ENCODE results near the gene AQP2. TPM values are rescaled to one million over a fixed set of nuclear protein-coding genes. Genes with fewer than 3 reads are reported as not detected.
A peak's percentile ranks its signal among the peaks of the same experiment; 100 is the strongest.

AQP2 gene
- polyA plus RNA-seq, 2 donors: not detected

DNA sequence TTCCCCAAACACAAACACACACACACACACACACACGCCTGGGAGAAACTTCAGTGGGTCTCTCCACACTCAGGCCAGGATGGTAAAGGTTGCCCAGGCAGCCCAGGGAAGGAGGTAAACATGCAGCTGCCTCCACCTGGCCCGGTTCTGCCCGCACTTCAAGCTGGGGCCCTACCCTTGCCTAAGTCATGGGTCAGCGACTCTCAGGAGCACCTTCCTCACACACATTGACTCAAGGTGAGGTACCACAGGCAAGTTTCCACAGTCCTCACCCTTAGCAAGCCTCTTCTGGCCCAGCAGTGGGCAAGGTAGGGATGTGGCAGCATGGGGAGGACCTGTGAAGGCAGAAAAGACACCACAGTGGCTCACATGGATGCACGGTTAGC, 32.8 kb upstream of the AQP2 start:
- Histone ChIP-seq H3K4me1 (ENCODE audit: control insufficient read depth in 2 of 2, insufficient read depth in 2 of 2, low read length in 1 of 2) (peaks cover 2 to 24% of the 10 kb centered on the region in 2 donors), H3K9me3 (ENCODE audit: control insufficient read depth in 2 of 2, insufficient read depth in 1 of 2, low read depth in 1 of 2, low read length in 1 of 2) (no peaks in the 10 kb centered on the region), H3K27ac (ENCODE audit: low read depth in 2 of 2, low read length in 1 of 2) (peak overlapping the region; percentile 74 to 84), H3K36me3 (ENCODE audit: control insufficient read depth in 2 of 2, insufficient read depth in 2 of 2, low read length in 1 of 2) (no peaks in the 10 kb centered on the region), H3K27me3 (ENCODE audit: control insufficient read depth in 1 of 2, insufficient read depth in 2 of 2, low read length in 2 of 2) (no peaks in the 10 kb centered on the region), H3K4me3 (ENCODE audit: low read depth in 1 of 2, low read length in 2 of 2) (no peak overlapping the region)
- 61 to 71% methylated on average over 5 of the region's 5 CpGs for WGBS, 2 donors

DNA sequence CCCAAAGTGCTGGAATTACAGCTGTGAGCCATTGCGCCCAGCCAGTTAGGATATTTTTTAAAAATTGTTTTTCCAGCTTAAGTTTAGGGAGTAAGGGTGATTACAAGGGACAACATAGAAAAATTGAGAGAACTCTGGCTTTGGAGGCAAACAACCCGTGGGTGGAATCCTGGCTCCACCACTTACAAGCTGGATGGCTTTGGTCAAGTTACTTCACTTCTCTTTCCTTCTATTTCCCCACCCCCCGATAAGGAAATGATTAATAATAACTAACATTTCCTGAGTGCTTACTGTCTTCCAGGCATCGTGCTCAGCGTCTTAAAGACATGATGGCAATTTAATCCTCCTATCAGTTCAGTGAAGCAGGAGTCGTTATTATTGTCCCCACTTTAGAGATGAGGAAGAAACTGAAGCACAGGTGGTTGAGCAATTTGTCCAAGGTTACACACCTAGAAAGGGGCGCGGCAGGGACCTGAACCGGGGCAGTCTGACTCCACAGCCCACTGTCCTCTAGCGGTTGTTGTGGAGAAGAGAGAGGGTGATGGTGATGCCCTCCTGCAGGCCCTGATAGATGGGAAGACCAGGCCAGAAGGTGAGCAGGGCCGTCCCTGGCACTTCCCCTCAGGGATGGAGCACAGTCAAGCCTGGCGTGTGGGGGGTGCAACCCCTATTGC, 30.2 kb upstream of the AQP2 start:
- H3K4me3 ChIP-seq (ENCODE audit: low read depth in 1 of 2, low read length in 2 of 2): no peak overlapping the region
- no peaks in the 10 kb centered on the region for H3K36me3 ChIP-seq (ENCODE audit: control insufficient read depth in 2 of 2, insufficient read depth in 2 of 2, low read length in 1 of 2)
- peak overlapping the region in 1 of 2 donors; percentile 50 for H3K27ac ChIP-seq (ENCODE audit: low read depth in 2 of 2, low read length in 1 of 2)
- no peaks in the 10 kb centered on the region for H3K27me3 ChIP-seq (ENCODE audit: control insufficient read depth in 1 of 2, insufficient read depth in 2 of 2, low read length in 2 of 2)
- peaks cover 5 to 23% of the 10 kb centered on the region in 2 donors for H3K4me1 ChIP-seq (ENCODE audit: control insufficient read depth in 2 of 2, insufficient read depth in 2 of 2, low read length in 1 of 2)
- H3K9me3 ChIP-seq (ENCODE audit: control insufficient read depth in 2 of 2, insufficient read depth in 1 of 2, low read depth in 1 of 2, low read length in 1 of 2): no peaks in the 10 kb centered on the region
- 59% methylated on average over 12 of the region's 12 CpGs for WGBS, 2 donors

- H3K27ac ChIP-seq (ENCODE audit: low read depth in 2 of 2, low read length in 1 of 2): no peak overlapping the region
- H3K36me3 ChIP-seq (ENCODE audit: control insufficient read depth in 2 of 2, insufficient read depth in 2 of 2, low read length in 1 of 2): no peaks in the 10 kb centered on the region
- no peaks in the 10 kb centered on the region for H3K27me3 ChIP-seq (ENCODE audit: control insufficient read depth in 1 of 2, insufficient read depth in 2 of 2, low read length in 2 of 2)
- no peaks in the 10 kb centered on the region for H3K9me3 ChIP-seq (ENCODE audit: control insufficient read depth in 2 of 2, insufficient read depth in 1 of 2, low read depth in 1 of 2, low read length in 1 of 2)
- H3K4me1 ChIP-seq (ENCODE audit: control insufficient read depth in 2 of 2, insufficient read depth in 2 of 2, low read length in 1 of 2): peaks cover 5 to 23% of the 10 kb centered on the region in 2 donors
- no peak overlapping the region for H3K4me3 ChIP-seq (ENCODE audit: low read depth in 1 of 2, low read length in 2 of 2)
- WGBS, 2 donors: 73 to 74% methylated on average over 3 of the region's 3 CpGs
Measured at GRCh38 chr12:49920915-49921286, 29.6 kb upstream of the AQP2 start.

DNA sequence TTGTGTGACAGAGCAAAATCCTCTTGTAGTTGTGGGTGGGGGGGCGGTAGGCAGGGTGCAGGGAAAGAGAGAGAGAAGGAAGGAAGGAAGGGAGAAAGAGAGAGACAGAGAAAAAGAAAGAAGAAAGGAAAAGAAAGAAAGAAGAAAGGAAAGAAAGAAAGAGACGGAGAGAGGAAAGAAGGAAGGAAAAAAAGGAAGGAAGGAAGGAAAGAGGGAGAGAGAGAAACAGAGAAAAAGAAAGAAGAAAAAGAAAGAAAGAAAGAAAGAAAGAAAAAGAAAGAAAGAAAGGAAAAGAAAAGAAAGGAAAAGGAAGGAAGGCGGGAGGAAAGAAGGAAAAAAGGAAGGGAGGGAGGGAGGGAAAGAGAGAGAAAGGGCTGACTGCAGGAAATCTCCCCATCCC, 29.2 kb upstream of the AQP2 start:
- H3K27me3 ChIP-seq (ENCODE audit: control insufficient read depth in 1 of 2, insufficient read depth in 2 of 2, low read length in 2 of 2): no peaks in the 10 kb centered on the region
- 73 to 80% methylated on average over 3 of the region's 3 CpGs for WGBS, 2 donors
- peaks cover 5 to 19% of the 10 kb centered on the region in 2 donors for H3K4me1 ChIP-seq (ENCODE audit: control insufficient read depth in 2 of 2, insufficient read depth in 2 of 2, low read length in 1 of 2)
- H3K9me3 ChIP-seq (ENCODE audit: control insufficient read depth in 2 of 2, insufficient read depth in 1 of 2, low read depth in 1 of 2, low read length in 1 of 2): no peaks in the 10 kb centered on the region
- no peak overlapping the region for H3K27ac ChIP-seq (ENCODE audit: low read depth in 2 of 2, low read length in 1 of 2)
- H3K36me3 ChIP-seq (ENCODE audit: control insufficient read depth in 2 of 2, insufficient read depth in 2 of 2, low read length in 1 of 2): no peaks in the 10 kb centered on the region
- H3K4me3 ChIP-seq (ENCODE audit: low read depth in 1 of 2, low read length in 2 of 2): no peak overlapping the region

GRCh38 chr12:49921936-49922335, 28.6 kb upstream of the AQP2 start:
- H3K27me3 ChIP-seq (ENCODE audit: control insufficient read depth in 1 of 2, insufficient read depth in 2 of 2, low read length in 2 of 2): no peaks in the 10 kb centered on the region
- 64 to 65% methylated on average over 6 of the region's 6 CpGs for WGBS, 2 donors

GRCh38 chr12:49922349-49923034, 28.0 kb upstream of the AQP2 start:
- no peak overlapping the region for H3K4me3 ChIP-seq (ENCODE audit: low read depth in 1 of 2, low read length in 2 of 2)
- no peaks in the 10 kb centered on the region for H3K9me3 ChIP-seq (ENCODE audit: control insufficient read depth in 2 of 2, insufficient read depth in 1 of 2, low read depth in 1 of 2, low read length in 1 of 2)
- WGBS, 2 donors: 62 to 77% methylated on average over 12 of the region's 12 CpGs
- H3K27ac ChIP-seq (ENCODE audit: low read depth in 2 of 2, low read length in 1 of 2): peak overlapping the region in 1 of 2 donors; percentile 38
- H3K4me1 ChIP-seq (ENCODE audit: control insufficient read depth in 2 of 2, insufficient read depth in 2 of 2, low read length in 1 of 2): peaks cover 5 to 15% of the 10 kb centered on the region in 2 donors
- H3K27me3 ChIP-seq (ENCODE audit: control insufficient read depth in 1 of 2, insufficient read depth in 2 of 2, low read length in 2 of 2): no peaks in the 10 kb centered on the region
- H3K36me3 ChIP-seq (ENCODE audit: control insufficient read depth in 2 of 2, insufficient read depth in 2 of 2, low read length in 1 of 2): no peaks in the 10 kb centered on the region

More at GRCh38 chr12:49921936-49922335, 28.6 kb upstream of the AQP2 start:
- peaks cover 5 to 19% of the 10 kb centered on the region in 2 donors for H3K4me1 ChIP-seq (ENCODE audit: control insufficient read depth in 2 of 2, insufficient read depth in 2 of 2, low read length in 1 of 2)
- no peaks in the 10 kb centered on the region for H3K9me3 ChIP-seq (ENCODE audit: control insufficient read depth in 2 of 2, insufficient read depth in 1 of 2, low read depth in 1 of 2, low read length in 1 of 2)
- no peaks in the 10 kb centered on the region for H3K36me3 ChIP-seq (ENCODE audit: control insufficient read depth in 2 of 2, insufficient read depth in 2 of 2, low read length in 1 of 2)
- H3K4me3 ChIP-seq (ENCODE audit: low read depth in 1 of 2, low read length in 2 of 2): no peak overlapping the region
- H3K27ac ChIP-seq (ENCODE audit: low read depth in 2 of 2, low read length in 1 of 2): peak overlapping the region in 1 of 2 donors; percentile 38

- Histone ChIP-seq H3K36me3 (ENCODE audit: control insufficient read depth in 2 of 2, insufficient read depth in 2 of 2, low read length in 1 of 2) (no peaks in the 10 kb centered on the region), H3K9me3 (ENCODE audit: control insufficient read depth in 2 of 2, insufficient read depth in 1 of 2, low read depth in 1 of 2, low read length in 1 of 2) (no peaks in the 10 kb centered on the region), H3K4me1 (ENCODE audit: control insufficient read depth in 2 of 2, insufficient read depth in 2 of 2, low read length in 1 of 2) (peaks cover 5 to 9% of the 10 kb centered on the region in 2 donors), H3K27me3 (ENCODE audit: control insufficient read depth in 1 of 2, insufficient read depth in 2 of 2, low read length in 2 of 2) (no peaks in the 10 kb centered on the region), H3K27ac (ENCODE audit: low read depth in 2 of 2, low read length in 1 of 2) (no peak overlapping the region), H3K4me3 (ENCODE audit: low read depth in 1 of 2, low read length in 2 of 2) (no peak overlapping the region)
- 81 to 87% methylated on average over 7 of the region's 7 CpGs for WGBS, 2 donors
Measured at GRCh38 chr12:49923035-49923644, 27.4 kb upstream of the AQP2 start.

DNA sequence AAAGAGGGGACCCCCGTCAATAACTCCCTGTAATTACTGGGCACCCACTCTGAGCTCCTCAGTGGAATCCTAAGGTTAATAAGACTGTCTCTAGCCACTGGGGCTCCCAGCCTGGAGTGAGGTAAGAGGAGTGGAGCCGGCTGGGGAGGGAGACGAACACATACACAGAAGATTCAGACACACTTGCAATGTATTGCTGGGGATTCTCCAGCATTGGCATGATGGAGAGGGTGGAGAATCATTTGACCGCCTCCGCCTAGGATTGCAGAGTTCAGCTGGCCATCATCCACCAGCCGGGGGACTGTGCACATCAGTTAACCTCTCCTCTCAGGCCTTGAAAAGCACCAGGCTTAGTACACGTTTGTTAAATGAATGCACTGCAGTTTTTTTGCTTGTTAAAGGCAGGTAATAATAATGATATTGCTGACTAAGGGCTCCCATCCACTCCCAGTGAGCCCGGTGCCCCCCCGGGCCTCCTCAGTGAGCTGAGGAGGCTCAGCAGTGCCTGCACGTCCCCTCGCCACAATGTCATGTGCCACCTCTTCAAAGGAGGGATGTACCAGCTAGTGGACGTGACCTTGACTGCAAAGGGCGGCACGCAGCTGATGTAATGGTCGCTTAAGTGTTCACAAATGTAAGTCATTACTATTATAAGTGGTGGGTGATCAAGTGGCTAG, 26.5 kb upstream of the AQP2 start:
- peaks cover 0 to 2% of the 10 kb centered on the region in 2 donors for H3K9me3 ChIP-seq (ENCODE audit: control insufficient read depth in 2 of 2, insufficient read depth in 1 of 2, low read depth in 1 of 2, low read length in 1 of 2)
- no peaks in the 10 kb centered on the region for H3K27me3 ChIP-seq (ENCODE audit: control insufficient read depth in 1 of 2, insufficient read depth in 2 of 2, low read length in 2 of 2)
- 82 to 89% methylated on average over 15 of the region's 15 CpGs for WGBS, 2 donors
- no peaks in the 10 kb centered on the region for H3K36me3 ChIP-seq (ENCODE audit: control insufficient read depth in 2 of 2, insufficient read depth in 2 of 2, low read length in 1 of 2)
- H3K27ac ChIP-seq (ENCODE audit: low read depth in 2 of 2, low read length in 1 of 2): no peak overlapping the region
- peaks cover 5 to 9% of the 10 kb centered on the region in 2 donors for H3K4me1 ChIP-seq (ENCODE audit: control insufficient read depth in 2 of 2, insufficient read depth in 2 of 2, low read length in 1 of 2)
- H3K4me3 ChIP-seq (ENCODE audit: low read depth in 1 of 2, low read length in 2 of 2): no peak overlapping the region

- H3K4me3 ChIP-seq (ENCODE audit: low read depth in 1 of 2, low read length in 2 of 2): no peak overlapping the region
- H3K9me3 ChIP-seq (ENCODE audit: control insufficient read depth in 2 of 2, insufficient read depth in 1 of 2, low read depth in 1 of 2, low read length in 1 of 2): peaks cover 0 to 2% of the 10 kb centered on the region in 2 donors
- H3K4me1 ChIP-seq (ENCODE audit: control insufficient read depth in 2 of 2, insufficient read depth in 2 of 2, low read length in 1 of 2): peaks cover 5 to 14% of the 10 kb centered on the region in 2 donors
- H3K27me3 ChIP-seq (ENCODE audit: control insufficient read depth in 1 of 2, insufficient read depth in 2 of 2, low read length in 2 of 2): no peaks in the 10 kb centered on the region
- H3K36me3 ChIP-seq (ENCODE audit: control insufficient read depth in 2 of 2, insufficient read depth in 2 of 2, low read length in 1 of 2): no peaks in the 10 kb centered on the region
- 79 to 80% methylated on average over 7 of the region's 7 CpGs for WGBS, 2 donors
- no peak overlapping the region for H3K27ac ChIP-seq (ENCODE audit: low read depth in 2 of 2, low read length in 1 of 2)
Measured at GRCh38 chr12:49924628-49925246, 25.8 kb upstream of the AQP2 start.
